Right lobe of liver (tissue), 4 donors: Measurements from ENCODE around the gene RAD50.

Experiments used
- CTCF ChIP-seq, 4 donors: fragments of 200-600 bp in 3 of 4; fragments of 450-650 bp in 1 of 4; IDR thresholded peaks; one replicate each; pipeline versions ENCODE4 v1.5.1 to v1.8.0; 2016 to 2022; ENCODE audit warnings: antibody characterized with exemption in 4 of 4, mild to moderate bottlenecking in 2 of 4
- POLR2A ChIP-seq: fragments of 450-650 bp; IDR thresholded peaks from one replicate; pipeline ENCODE4 v1.6.1; 2017; ENCODE audit warnings: antibody characterized with exemption, mild to moderate bottlenecking
- donor health status: DM: no; HTN: no; CAD: no.
- donor health status: DM: no; HTN: no; CAD: no.
- donor health status: DM: no; HTN: yes; CAD: no.

GRCh38 chr5:132528021-132528420, 28.8 kb upstream of the RAD50 start:
- TF ChIP-seq CTCF (IDR thresholded peaks at IDR 0.05) = no peak
- TF ChIP-seq POLR2A = no peak
